Epithelial cell of proximal tubule (primary cell): ENCODE data around the gene TSPAN14. TPM values are rescaled to one million over a fixed set of nuclear protein-coding genes. Genes with fewer than 3 reads are reported as not detected.

Source experiments
- DNase-seq: peaks from one replicate; pipeline ENCODE4 v3.0.0-alpha.2; 2011; ENCODE audit warnings: low read depth
- H3K4me3 ChIP-seq: 2 replicates; pipeline ENCODE4 v1.5.1; 2011; ENCODE audit warnings: low read depth, mild to moderate bottlenecking, low read length
- CTCF ChIP-seq: conservative IDR thresholded peaks from 2 replicates; pipeline ENCODE4 v1.5.1; 2012; ENCODE audit warnings: low read depth, mild to moderate bottlenecking, low read length
- total RNA-seq: library from RNA; depleted of rRNA; stranded (reverse); fragments of >200 nt; gene quantifications from 2 replicates; pipeline ENCODE4 v1.2.3, GENCODE V29; 2015

TSPAN14 gene
- total RNA-seq, 1 donor from 2014 or later: 139 TPM

- H3K4me3 ChIP-seq: no peak overlapping the region
- no peak for DNase-seq
- TF ChIP-seq CTCF: no peak
Observed at GRCh38 chr10:80506836-80507487, 52.9 kb downstream of the TSPAN14 start.

GRCh38 chr10:80509108-80509402, 54.9 kb downstream of the TSPAN14 start:
- no peak for TF ChIP-seq CTCF
- H3K4me3 ChIP-seq: no peak overlapping the region
- DNase-seq: no peak

DNA sequence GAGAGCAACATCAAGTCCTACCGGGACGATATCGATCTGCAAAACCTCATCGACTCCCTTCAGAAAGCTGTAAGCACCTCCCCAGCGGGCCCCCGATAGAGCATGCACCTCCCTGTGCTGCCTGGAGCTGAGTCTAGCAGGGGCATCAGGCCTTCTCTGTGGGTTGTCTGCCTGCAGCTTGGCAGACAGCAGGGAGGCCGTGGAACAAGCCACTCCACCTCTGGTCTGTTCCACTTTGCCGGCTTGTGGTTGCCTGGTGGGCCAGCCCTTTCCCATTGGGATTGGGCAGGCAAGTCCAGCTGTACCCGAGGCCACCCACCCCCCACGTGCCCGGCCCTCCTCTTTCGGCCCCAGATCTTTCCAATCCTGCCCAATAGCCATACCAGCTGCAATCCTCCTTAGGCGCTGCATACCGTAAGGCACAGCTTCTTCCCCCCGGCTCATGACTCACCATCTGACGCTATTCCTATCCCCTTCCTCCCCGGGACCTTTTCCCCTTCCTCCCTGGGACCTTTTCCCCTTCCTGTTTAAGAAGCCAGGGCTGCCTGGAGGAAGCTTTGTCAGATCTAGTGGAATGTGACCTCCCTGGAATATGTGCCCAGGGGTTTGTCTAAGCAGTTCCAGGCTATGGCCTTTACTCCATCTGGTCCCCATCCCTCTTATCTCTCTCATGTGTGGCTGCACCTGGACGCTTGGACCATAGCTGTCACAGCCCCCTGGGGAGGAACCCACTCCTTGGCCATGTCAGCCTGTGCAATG, 55.5 kb downstream of the TSPAN14 start:
- DNase-seq: no peak
- no peak overlapping the region for H3K4me3 ChIP-seq
- no peak for TF ChIP-seq CTCF

DNA sequence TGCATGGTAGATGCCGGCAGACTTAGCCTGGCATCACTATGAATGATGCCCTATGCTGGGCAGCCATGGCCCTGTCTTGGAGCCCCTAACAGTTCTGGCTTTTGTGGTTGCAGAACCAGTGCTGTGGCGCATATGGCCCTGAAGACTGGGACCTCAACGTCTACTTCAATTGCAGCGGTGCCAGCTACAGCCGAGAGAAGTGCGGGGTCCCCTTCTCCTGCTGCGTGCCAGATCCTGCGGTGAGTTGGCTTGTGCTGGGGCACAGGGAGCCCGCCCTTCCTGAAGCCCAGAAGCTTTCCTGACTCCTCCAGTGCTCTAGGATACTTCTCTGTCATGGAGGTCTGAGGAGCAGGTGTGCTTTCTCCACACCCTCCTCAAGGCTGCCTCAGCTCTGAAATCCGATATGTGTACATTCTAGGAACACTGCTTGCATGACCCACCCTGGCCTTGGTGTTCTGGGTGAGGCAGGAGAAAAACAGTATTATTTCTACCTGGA, 58.0 kb downstream of the TSPAN14 start:
- DNase-seq: no peak
- no peak for TF ChIP-seq CTCF
- H3K4me3 ChIP-seq: no peak overlapping the region

DNA sequence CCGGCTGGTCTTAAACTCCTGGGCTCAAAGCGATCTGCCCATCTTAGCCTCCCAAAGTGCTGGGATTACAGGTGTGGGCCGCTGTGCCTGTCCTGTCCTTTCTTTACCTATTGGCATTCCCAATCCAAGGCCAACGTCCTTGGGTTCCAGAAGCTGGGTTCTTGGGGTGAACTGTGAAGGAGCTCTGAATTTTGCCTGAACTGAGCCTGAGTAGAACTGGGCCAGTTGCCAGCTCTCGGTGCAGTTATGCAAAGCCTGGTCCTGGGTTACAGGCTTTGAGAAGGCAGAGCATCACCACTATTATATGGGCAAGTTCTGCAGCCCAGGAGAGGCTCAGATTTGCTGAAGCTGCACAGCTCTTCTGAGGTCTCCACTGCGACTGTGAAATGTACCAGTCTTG, 59.0 kb downstream of the TSPAN14 start:
- no peak for DNase-seq
- TF ChIP-seq CTCF: no peak
- H3K4me3 ChIP-seq: no peak overlapping the region

GRCh38 chr10:80515511-80515910, 61.4 kb downstream of the TSPAN14 start:
- no peak for TF ChIP-seq CTCF
- no peak overlapping the region for H3K4me3 ChIP-seq
- DNase-seq: no peak

DNA sequence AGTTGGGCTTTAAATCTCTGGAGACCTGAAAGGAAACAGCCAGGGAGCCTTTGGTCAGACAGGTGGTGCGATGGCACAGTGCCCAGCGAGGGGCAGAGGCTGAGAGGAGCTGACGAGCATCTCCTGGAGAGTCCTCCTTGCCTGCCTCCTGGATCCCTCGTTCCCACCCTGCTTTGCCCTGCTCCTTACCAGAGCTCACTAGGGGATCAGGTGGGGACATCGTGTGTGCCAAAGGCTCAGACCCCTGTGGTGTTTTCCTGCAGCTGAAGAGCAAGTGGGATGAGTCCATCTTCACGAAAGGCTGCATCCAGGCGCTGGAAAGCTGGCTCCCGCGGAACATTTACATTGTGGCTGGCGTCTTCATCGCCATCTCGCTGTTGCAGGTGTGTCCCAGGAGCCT, 61.8 kb downstream of the TSPAN14 start:
- no peak overlapping the region for H3K4me3 ChIP-seq
- TF ChIP-seq CTCF: no peak

More for the DNA sequence above, 61.8 kb downstream of the TSPAN14 start:
- no peak for DNase-seq
